ENCODE measurements around the gene ELL2.

ELL2 gene

DNA sequence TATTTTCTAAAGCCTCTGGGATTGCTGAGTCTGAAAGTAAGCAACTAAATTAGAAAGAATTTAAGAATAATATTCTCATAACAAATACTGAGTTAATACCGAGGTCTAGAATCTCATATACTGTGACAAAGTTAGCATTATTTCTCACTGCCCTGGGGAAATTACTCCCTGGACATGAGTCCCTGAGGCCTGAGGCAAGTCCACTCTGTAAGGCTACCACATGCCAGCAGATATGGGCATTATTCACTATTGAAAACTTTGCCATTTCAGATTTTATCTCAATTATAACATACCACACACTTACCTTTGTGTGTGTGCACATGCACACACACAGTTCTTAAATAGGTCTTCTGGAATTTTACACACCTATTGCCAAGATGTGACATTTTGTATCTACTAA lies 22.9 kb downstream of the ELL2 start:
- no peak for TF ChIP-seq CTCF (IDR thresholded peaks at IDR 0.05; ENCODE audit: low read depth, low read length)
- no peaks in the 10 kb centered on the region for H3K9me3 ChIP-seq
- H3K27me3 ChIP-seq: no peaks in the 10 kb centered on the region
- H3K4me1 ChIP-seq: no peaks in the 10 kb centered on the region
- no peak for DNase-seq
- no peaks in the 10 kb centered on the region for H3K36me3 ChIP-seq
- no peak overlapping the region for H3K4me3 ChIP-seq (ENCODE audit: low read depth, low read length)

DNA sequence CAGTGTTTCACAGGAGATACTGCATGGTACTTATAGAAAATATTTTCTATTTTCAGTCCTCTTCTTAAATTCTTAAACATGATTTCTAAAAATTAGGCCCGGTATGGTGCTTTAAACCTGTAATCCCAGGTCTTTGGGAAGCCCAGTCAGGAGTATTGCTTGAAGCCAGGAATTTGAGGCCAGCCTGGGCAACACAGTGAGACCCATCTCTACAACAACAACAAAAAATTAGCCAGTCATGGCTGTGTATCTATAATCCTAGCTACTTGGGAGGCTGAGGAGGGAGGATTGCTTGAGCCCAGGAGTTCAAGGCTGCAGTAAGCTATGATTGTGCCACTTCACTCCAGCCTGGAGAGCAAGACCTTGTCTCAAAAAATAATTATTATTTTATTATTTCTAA lies 23.3 kb downstream of the ELL2 start:
- no peaks in the 10 kb centered on the region for H3K36me3 ChIP-seq
- TF ChIP-seq CTCF (IDR thresholded peaks at IDR 0.05; ENCODE audit: low read depth, low read length): no peak
- no peaks in the 10 kb centered on the region for H3K27me3 ChIP-seq
- H3K4me1 ChIP-seq: no peaks in the 10 kb centered on the region
- no peak overlapping the region for H3K4me3 ChIP-seq (ENCODE audit: low read depth, low read length)
- DNase-seq: no peak
- H3K9me3 ChIP-seq: no peaks in the 10 kb centered on the region

GRCh38 chr5:95937607-95938152 lies 24.0 kb downstream of the ELL2 start:
- H3K4me3 ChIP-seq (ENCODE audit: low read depth, low read length): no peak overlapping the region
- no peaks in the 10 kb centered on the region for H3K36me3 ChIP-seq
- no peak for TF ChIP-seq CTCF (IDR thresholded peaks at IDR 0.05; ENCODE audit: low read depth, low read length)
- no peaks in the 10 kb centered on the region for H3K4me1 ChIP-seq
- H3K9me3 ChIP-seq: no peaks in the 10 kb centered on the region
- DNase-seq: no peak
- H3K27me3 ChIP-seq: no peaks in the 10 kb centered on the region

- Histone ChIP-seq H3K27me3 (no peaks in the 10 kb centered on the region), H3K36me3 (no peaks in the 10 kb centered on the region), H3K4me1 (no peaks in the 10 kb centered on the region), H3K4me3 (ENCODE audit: low read depth, low read length) (no peak overlapping the region), H3K9me3 (no peaks in the 10 kb centered on the region)
- no peak for TF ChIP-seq CTCF (IDR thresholded peaks at IDR 0.05; ENCODE audit: low read depth, low read length)
- DNase-seq: no peak
Measured at GRCh38 chr5:95936812-95937397, 24.7 kb downstream of the ELL2 start.

- no peak overlapping the region for H3K4me3 ChIP-seq (ENCODE audit: low read depth, low read length)
- H3K9me3 ChIP-seq: no peaks in the 10 kb centered on the region
- no peak for TF ChIP-seq CTCF (IDR thresholded peaks at IDR 0.05; ENCODE audit: low read depth, low read length)
- DNase-seq: no peak
- H3K4me1 ChIP-seq: no peaks in the 10 kb centered on the region
- H3K36me3 ChIP-seq: no peaks in the 10 kb centered on the region
- H3K27me3 ChIP-seq: no peaks in the 10 kb centered on the region
Measured at GRCh38 chr5:95935553-95936100, 26.0 kb downstream of the ELL2 start.

DNA sequence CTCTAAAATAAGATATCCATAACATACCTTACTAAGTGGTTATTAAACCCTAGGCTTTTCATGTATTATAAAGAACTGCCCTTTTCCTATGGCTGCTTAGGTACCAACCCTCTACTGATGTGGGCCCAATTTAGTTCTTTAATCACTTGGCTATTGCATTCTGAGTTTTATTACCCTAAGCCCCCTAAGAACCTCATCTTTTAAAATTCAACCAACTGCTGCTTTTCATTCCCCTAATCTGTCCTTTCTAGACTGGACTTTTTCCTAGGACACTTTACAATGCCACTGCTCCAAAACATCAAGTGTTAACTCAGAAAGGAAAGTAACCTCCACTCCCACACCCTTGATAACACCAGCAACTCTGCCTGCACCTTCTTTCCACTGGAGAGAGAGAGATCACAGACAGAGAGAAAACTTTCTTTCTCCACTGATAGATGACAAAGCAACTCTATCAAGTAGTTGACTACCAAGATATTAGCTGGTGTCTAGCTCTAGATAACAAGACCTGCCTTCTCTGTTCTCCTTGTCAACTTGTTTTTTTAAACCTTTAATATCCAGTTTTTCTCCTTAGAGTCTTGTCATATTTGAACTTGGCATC lies 27.3 kb downstream of the ELL2 start:
- Histone ChIP-seq H3K27me3 (no peaks in the 10 kb centered on the region), H3K4me3 (ENCODE audit: low read depth, low read length) (no peak overlapping the region), H3K36me3 (no peaks in the 10 kb centered on the region), H3K4me1 (no peaks in the 10 kb centered on the region), H3K9me3 (no peaks in the 10 kb centered on the region)
- TF ChIP-seq CTCF (IDR thresholded peaks at IDR 0.05; ENCODE audit: low read depth, low read length): no peak
- DNase-seq: no peak

All from BE2C (cell line).